D341Med (cell line): ENCODE measurements around the gene CD82.

ENCODE experiments used
- DNase-seq: peaks from one replicate; pipeline ENCODE4 v3.0.0; 2012; ENCODE audit warnings: low spot score

The CD82 gene

GRCh38 chr11:44565211-44565952 is at the start of gene CD82:
Gene CD82, plus strand, starts transcription at chr11:44565663. Its CDS starts 29,000 bp downstream, at chr11:44594663.
- DNase-seq, result peak; percentile 99

- DNase-seq, result no peak
These were observed 48.6 kb upstream of the CD82 start for GRCh38 chr11:44516688-44517507.

GRCh38 chr11:44517541-44517940 is 47.9 kb upstream of the CD82 start:
- DNase-seq, result no peak

GRCh38 chr11:44518968-44519550 is 46.4 kb upstream of the CD82 start:
- DNase-seq, result no peak

GRCh38 chr11:44519989-44520737 is 45.3 kb upstream of the CD82 start:
- no peak for DNase-seq

- no peak for DNase-seq
These were observed 44.3 kb upstream of the CD82 start for GRCh38 chr11:44521148-44521547.

GRCh38 chr11:44522294-44522693 is 43.2 kb upstream of the CD82 start:
- no peak for DNase-seq

- DNase-seq, result no peak
These were observed 41.1 kb upstream of the CD82 start for GRCh38 chr11:44524346-44524745.

- no peak for DNase-seq
These were observed 40.7 kb upstream of the CD82 start for GRCh38 chr11:44524751-44525201.

GRCh38 chr11:44525473-44526252 is 39.8 kb upstream of the CD82 start:
- no peak for DNase-seq

GRCh38 chr11:44526438-44526837 is 39.0 kb upstream of the CD82 start:
- no peak for DNase-seq

- no peak for DNase-seq
These were observed 38.0 kb upstream of the CD82 start for GRCh38 chr11:44527476-44527875.

GRCh38 chr11:44528103-44528502 is 37.4 kb upstream of the CD82 start:
- no peak for DNase-seq

GRCh38 chr11:44528581-44528980 is 36.9 kb upstream of the CD82 start:
- DNase-seq, result no peak

GRCh38 chr11:44529895-44530412 is 35.5 kb upstream of the CD82 start:
- no peak for DNase-seq

- DNase-seq, result no peak
These were observed 34.9 kb upstream of the CD82 start for GRCh38 chr11:44530413-44531115.

- no peak for DNase-seq
These were observed 34.4 kb upstream of the CD82 start for GRCh38 chr11:44531116-44531504.

GRCh38 chr11:44531636-44532035 is 33.8 kb upstream of the CD82 start:
- DNase-seq, result no peak

- DNase-seq, result no peak
These were observed 32.7 kb upstream of the CD82 start for GRCh38 chr11:44532809-44533208.

GRCh38 chr11:44533921-44534711 is 31.3 kb upstream of the CD82 start:
- no peak for DNase-seq
